HepG2 (cell line): ENCODE measurements around the gene SDR39U1. TPM values are rescaled to one million over a fixed set of nuclear protein-coding genes. Genes with fewer than 3 reads are reported as not detected.

ENCODE experiments used
- ARNT ChIP-seq: fragments of 450-650 bp; IDR thresholded peaks from 2 replicates; pipeline ENCODE4 v1.6.1; 2017
- ATF4 ChIP-seq, 2 experiments: fragments of 450-650 bp in 1 of 2; sonication (generic) in 1 of 2; formaldehyde crosslinking; IDR thresholded peaks; 2 replicates each; pipeline versions ENCODE4 v1.5.0 to v1.8.0; 2020 to 2022; ENCODE audit warnings: mild to moderate bottlenecking in 1 of 2, missing genetic modification reagents in 1 of 2
- CEBPB ChIP-seq: IDR thresholded peaks from 2 replicates; pipeline ENCODE4 v1.6.1; 2011; ENCODE audit warnings: low read depth, low read length, improper control_type of control experiment, borderline replicate concordance
- CREBL2 ChIP-seq: sonication (generic); formaldehyde crosslinking; IDR thresholded peaks from 2 replicates; pipeline ENCODE4 v1.8.1; 2023; ENCODE audit warnings: missing genetic modification reagents, mild to moderate bottlenecking, borderline replicate concordance
- E2F2 ChIP-seq: sonication (generic); formaldehyde crosslinking; IDR thresholded peaks from 2 replicates; pipeline ENCODE4 v1.4.0; 2020; ENCODE audit warnings: missing genetic modification reagents, borderline replicate concordance
- E2F5 ChIP-seq: sonication (generic); formaldehyde crosslinking; conservative IDR thresholded peaks from 2 replicates; pipeline ENCODE4 v1.4.0; 2020; ENCODE audit warnings: missing genetic modification reagents
- EEA1 ChIP-seq: sonication (generic); formaldehyde crosslinking; IDR thresholded peaks from 2 replicates; pipeline ENCODE4 v1.5.1; 2020; ENCODE audit warnings: mild to moderate bottlenecking, missing genetic modification reagents, borderline replicate concordance
- ERF ChIP-seq: IDR thresholded peaks from 2 replicates; pipeline ENCODE4 v1.6.1; 2018; ENCODE audit warnings: missing biosample characterization, missing genetic modification reagents
- FUBP1 ChIP-seq: sonication (generic); formaldehyde crosslinking; IDR thresholded peaks from 2 replicates; pipeline ENCODE4 v1.5.1; 2020; ENCODE audit warnings: missing genetic modification reagents, mild to moderate bottlenecking, borderline replicate concordance
- HNRNPUL1 ChIP-seq: fragments of 200-400 bp; formaldehyde crosslinking; IDR thresholded peaks from 2 replicates; pipeline ENCODE4 v1.6.1; 2017; ENCODE audit warnings: low read depth, mild to moderate bottlenecking, low read length, moderate library complexity
- HOXA9 ChIP-seq: sonication (generic); formaldehyde crosslinking; IDR thresholded peaks from 2 replicates; pipeline ENCODE4 v1.8.1; 2022; ENCODE audit warnings: missing genetic modification reagents, mild to moderate bottlenecking, moderate library complexity, borderline replicate concordance
- JUND ChIP-seq: sonication (generic); formaldehyde crosslinking; IDR thresholded peaks from 2 replicates; pipeline ENCODE4 v1.8.0; 2022; ENCODE audit warnings: mild to moderate bottlenecking, missing genetic modification reagents
- NKX3-1 ChIP-seq: sonication (generic); formaldehyde crosslinking; IDR thresholded peaks from 2 replicates; pipeline ENCODE4 v1.5.0; 2020; ENCODE audit warnings: missing genetic modification reagents
- RAD21 ChIP-seq: fragments of 450-650 bp; formaldehyde crosslinking; IDR thresholded peaks from 2 replicates; pipeline ENCODE4 v1.5.0; 2020; ENCODE audit warnings: mild to moderate bottlenecking
- SP4 ChIP-seq: sonication (generic); formaldehyde crosslinking; IDR thresholded peaks from 2 replicates; pipeline ENCODE4 v1.8.1; 2023; ENCODE audit warnings: mild to moderate bottlenecking, missing genetic modification reagents
- SPEN ChIP-seq: sonication (generic); formaldehyde crosslinking; IDR thresholded peaks from 2 replicates; pipeline ENCODE4 v1.5.1; 2020; ENCODE audit warnings: low read depth, mild to moderate bottlenecking, missing genetic modification reagents
- TARDBP ChIP-seq: sonication (generic); formaldehyde crosslinking; IDR thresholded peaks from 2 replicates; pipeline ENCODE4 v1.8.0; 2022; ENCODE audit warnings: mild to moderate bottlenecking, missing genetic modification reagents
- ZNF430 ChIP-seq: sonication (generic); formaldehyde crosslinking; IDR thresholded peaks from 2 replicates; pipeline ENCODE4 v1.9.0; 2021; ENCODE audit warnings: mild to moderate bottlenecking, missing genetic modification reagents
- ZNF484 ChIP-seq: sonication (generic); formaldehyde crosslinking; IDR thresholded peaks from 2 replicates; pipeline ENCODE4 v1.5.1; 2020; ENCODE audit warnings: mild to moderate bottlenecking, low read depth, missing genetic modification reagents, borderline replicate concordance
- ZNF543 ChIP-seq: sonication (generic); formaldehyde crosslinking; IDR thresholded peaks from 2 replicates; pipeline ENCODE4 v1.4.0; 2020; ENCODE audit warnings: mild to moderate bottlenecking, missing genetic modification reagents
- ZNF558 ChIP-seq: sonication (generic); formaldehyde crosslinking; IDR thresholded peaks from 2 replicates; pipeline ENCODE4 v1.9.0; 2022; ENCODE audit warnings: mild to moderate bottlenecking, missing genetic modification reagents, borderline replicate concordance
- ZNF567 ChIP-seq: sonication (generic); formaldehyde crosslinking; IDR thresholded peaks from 2 replicates; pipeline ENCODE4 v1.8.1; 2023; ENCODE audit warnings: mild to moderate bottlenecking, missing genetic modification reagents, borderline replicate concordance
- ZNF639 ChIP-seq: conservative IDR thresholded peaks from 2 replicates; pipeline ENCODE4 v1.6.1; 2018; ENCODE audit warnings: missing genetic modification reagents
- ZNF777 ChIP-seq: sonication (generic); formaldehyde crosslinking; IDR thresholded peaks from 2 replicates; pipeline ENCODE4 v1.4.0; 2020; ENCODE audit warnings: missing genetic modification reagents
- polyA plus RNA-seq, 8 experiments: library from polyadenylated mRNA; depleted of rRNA in 3 of 8; stranded (reverse) in 7 of 8; unstranded in 1 of 8; fragments of >200 nt; fragmentation: Illumina TruSeq in 4 of 8; extraction: Trizol in 4 of 8; gene quantifications; 2 replicates each; pipeline versions ENCODE4 v1.2.1 to v1.2.3, GENCODE V29; 2011 to 2016; ENCODE audit warnings: low read depth in 4 of 8, missing spikeins in 1 of 8, mixed read lengths in 1 of 8; ENCODE audit not compliant: insufficient read depth in 1 of 8
- total RNA-seq, 5 experiments: library from RNA; depleted of rRNA; stranded (reverse); fragments of >200 nt; fragmentation: Illumina TruSeq; extraction: Trizol; gene quantifications; 2 replicates each; pipeline ENCODE4 v1.2.3, GENCODE V29; 2016; ENCODE audit warnings: low read depth in 1 of 5

SDR39U1 gene
- total and polyA plus RNA-seq, 2 of the 13 experiments (the other 11 are each of a cell fraction or from before 2014, with no cell fraction given), result 34.4 to 129 TPM

GRCh38 chr14:24431569-24432258 is 10.9 kb downstream of the SDR39U1 start (continued):
- TF ChIP-seq ZNF430 (CRISPR knock-in tag), result no peak
- TF ChIP-seq SP4, result no peak
- no peak for TF ChIP-seq CREBL2 (CRISPR knock-in tag)
- peak in 1 of 2 experiments; percentile 45; a peak in 1 of 4 replicates for TF ChIP-seq ATF4 (CRISPR knock-in tag; IDR thresholded peaks at IDR 0.05)
- TF ChIP-seq ZNF484 (CRISPR knock-in tag), result no peak
- TF ChIP-seq EEA1 (CRISPR knock-in tag), result no peak
- TF ChIP-seq ZNF777, result peak; percentile 95
- no peak for TF ChIP-seq JUND (CRISPR knock-in tag)
- no peak for TF ChIP-seq HNRNPUL1
- peak; percentile 67; the same call in 1 of the 2 replicates for TF ChIP-seq ZNF567 (CRISPR knock-in tag)
- peak; percentile 100 for TF ChIP-seq RAD21 (CRISPR knock-in tag)
- peak; percentile 83 for TF ChIP-seq ERF (CRISPR knock-in tag)
- 0 out of 2 replicates have a peak, but pooled peaks have one; percentile 41 for TF ChIP-seq ZNF639 (CRISPR knock-in tag)
- TF ChIP-seq HOXA9 (CRISPR knock-in tag), result peak; percentile 69; the same call in 1 of the 2 replicates
- TF ChIP-seq E2F5 (CRISPR knock-in tag), result peak; percentile 8; the same call in 1 of the 2 replicates
- TF ChIP-seq SPEN (CRISPR knock-in tag), result peak; percentile 65; the same call in 1 of the 2 replicates
- no peak for TF ChIP-seq E2F2 (CRISPR knock-in tag)
- TF ChIP-seq ZNF543 (CRISPR knock-in tag), result no peak
- no peak for TF ChIP-seq ARNT
- TF ChIP-seq TARDBP (CRISPR knock-in tag), result peak; percentile 46
- TF ChIP-seq NKX3-1 (CRISPR knock-in tag), result no peak
- TF ChIP-seq CEBPB, result no peak
- TF ChIP-seq FUBP1, result no peak
- no peak for TF ChIP-seq ZNF558 (CRISPR knock-in tag)
